ACC112 (cell line): ENCODE data around the gene MRPS23.

Experiments
- H2AFZ ChIP-seq: fragments of 200-600 bp; sonication (generic); one replicate; pipeline ENCODE4 v1.6.0; 2017; ENCODE audit warnings: antibody characterized with exemption, low read length; ENCODE audit not compliant: unreplicated experiment
- H3K27ac ChIP-seq: fragments of 200-600 bp; sonication (generic); 2 replicates; pipeline ENCODE4 v1.5.1; 2014; ENCODE audit warnings: low read depth, mild to moderate bottlenecking, antibody characterized with exemption, low read length, moderate library complexity
- H3K27me3 ChIP-seq: fragments of 200-600 bp; sonication (generic); 2 replicates; pipeline ENCODE4 v1.6.1; 2014; ENCODE audit warnings: mild to moderate bottlenecking, antibody characterized with exemption, low read length, moderate library complexity, mixed read lengths; ENCODE audit not compliant: insufficient read depth
- H3K36me3 ChIP-seq: fragments of 200-600 bp; sonication (generic); 2 replicates; pipeline ENCODE4 v1.6.1; 2016; ENCODE audit warnings: mild to moderate bottlenecking, antibody characterized with exemption, low read length, moderate library complexity, mixed read lengths; ENCODE audit not compliant: insufficient read depth
- H3K4me1 ChIP-seq: fragments of 200-600 bp; sonication (generic); one replicate; pipeline ENCODE4 v1.6.1; 2016; ENCODE audit warnings: low read length, mixed read lengths; ENCODE audit not compliant: insufficient read depth, unreplicated experiment, control insufficient read depth
- H3K4me3 ChIP-seq: fragments of 200-600 bp; sonication (generic); 2 replicates; pipeline ENCODE4 v1.5.1; 2014; ENCODE audit warnings: mild to moderate bottlenecking, low read depth, low read length
- H3K79me2 ChIP-seq: fragments of 200-600 bp; sonication (generic); one replicate; pipeline ENCODE4 v1.6.0; 2016; ENCODE audit warnings: low read length; ENCODE audit not compliant: control insufficient read depth, unreplicated experiment, insufficient read depth

The MRPS23 gene

GRCh38 chr17:57879437-57880085 lies 29.7 kb upstream of the MRPS23 start:
- Histone ChIP-seq H3K4me1 (peaks cover 53% of the 10 kb centered on the region), H3K27me3 (no peaks in the 10 kb centered on the region), H3K79me2 (no peaks in the 10 kb centered on the region), H3K27ac (peak overlapping the region; percentile 75), H3K36me3 (peaks cover 7% of the 10 kb centered on the region; the same call in 1 of the 2 replicates), H3K4me3 (no peak overlapping the region), H2AFZ (no peak overlapping the region)

- H3K79me2 ChIP-seq: no peaks in the 10 kb centered on the region
- peaks cover 69% of the 10 kb centered on the region for H3K4me1 ChIP-seq
- peak overlapping the region; percentile 75 for H3K27ac ChIP-seq
- H3K27me3 ChIP-seq: no peaks in the 10 kb centered on the region
- no peak overlapping the region for H2AFZ ChIP-seq
- H3K36me3 ChIP-seq: peaks cover 7% of the 10 kb centered on the region; the same call in 1 of the 2 replicates
- H3K4me3 ChIP-seq: no peak overlapping the region
Measured at GRCh38 chr17:57877803-57878377, 28.0 kb upstream of the MRPS23 start.

DNA sequence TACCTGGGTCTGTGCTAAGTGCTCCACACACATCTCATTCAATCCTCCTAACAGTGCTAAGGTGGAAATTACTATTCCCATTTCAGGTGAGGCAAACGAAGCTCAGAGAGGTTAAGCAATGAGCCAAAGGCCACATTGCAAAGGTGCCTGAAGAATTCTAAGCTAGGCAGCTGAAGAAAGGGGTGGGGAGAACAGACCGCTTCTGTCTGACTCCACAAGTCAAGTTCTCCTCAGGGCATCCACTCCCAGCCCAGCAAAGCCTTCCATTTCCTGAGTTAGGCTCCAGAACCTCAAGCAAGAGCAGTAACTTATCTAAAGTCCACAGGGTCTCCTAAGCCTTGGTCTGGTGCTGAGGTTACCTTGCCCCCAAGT lies 27.0 kb upstream of the MRPS23 start:
- Histone ChIP-seq H3K4me1 (peaks cover 70% of the 10 kb centered on the region), H2AFZ (no peak overlapping the region), H3K79me2 (no peaks in the 10 kb centered on the region), H3K27ac (no peak overlapping the region), H3K27me3 (no peaks in the 10 kb centered on the region), H3K36me3 (peaks cover 3% of the 10 kb centered on the region; the same call in 1 of the 2 replicates), H3K4me3 (no peak overlapping the region)

GRCh38 chr17:57876023-57876865 lies 26.4 kb upstream of the MRPS23 start:
- Histone ChIP-seq H3K27me3 (no peaks in the 10 kb centered on the region), H3K36me3 (peaks cover 3% of the 10 kb centered on the region; the same call in 1 of the 2 replicates), H3K4me3 (no peak overlapping the region), H3K27ac (peak overlapping the region; percentile 63), H3K79me2 (no peaks in the 10 kb centered on the region), H2AFZ (no peak overlapping the region), H3K4me1 (peaks cover 70% of the 10 kb centered on the region)

DNA sequence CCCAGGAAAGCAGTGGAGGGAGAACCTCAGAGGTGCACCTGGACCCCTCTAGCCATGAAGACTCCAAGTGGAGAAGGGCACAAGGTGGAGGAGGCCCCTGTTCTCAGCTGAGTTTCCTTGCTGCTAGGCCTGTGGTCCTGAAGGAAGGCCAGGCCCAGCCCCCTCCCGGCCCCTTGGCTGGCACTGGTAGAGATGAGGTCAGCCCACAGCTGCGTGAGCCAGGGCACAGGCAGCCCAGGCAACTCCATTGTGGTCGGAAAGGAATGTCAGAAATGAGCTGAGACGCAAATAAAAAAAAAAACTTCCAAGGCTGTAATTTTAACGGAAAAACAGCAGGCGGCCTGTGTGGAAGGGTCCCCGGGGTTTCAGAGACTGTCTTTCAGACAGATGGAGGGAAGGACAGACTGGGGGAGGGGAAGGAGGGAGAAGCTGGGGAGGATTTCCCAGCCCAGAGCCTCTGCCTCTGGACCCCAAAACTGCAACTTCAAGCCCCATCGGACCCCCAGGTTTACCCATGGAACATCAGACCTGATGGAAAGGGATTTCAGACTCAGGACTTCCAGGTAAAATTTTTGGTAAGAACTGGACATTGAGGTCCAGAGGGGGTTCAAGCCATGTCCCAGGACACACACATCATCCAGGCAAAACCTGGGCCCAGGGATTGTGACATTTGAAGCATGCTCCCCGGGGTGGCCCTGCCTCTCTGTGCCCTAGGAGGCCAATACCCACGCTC lies 25.6 kb upstream of the MRPS23 start:
- no peaks in the 10 kb centered on the region for H3K27me3 ChIP-seq
- H3K4me3 ChIP-seq: peak overlapping the region; percentile 55
- no peak overlapping the region for H2AFZ ChIP-seq
- H3K79me2 ChIP-seq: no peaks in the 10 kb centered on the region
- peak overlapping the region; percentile 90 for H3K27ac ChIP-seq
- peaks cover 3% of the 10 kb centered on the region; the same call in 1 of the 2 replicates for H3K36me3 ChIP-seq
- peaks cover 65% of the 10 kb centered on the region for H3K4me1 ChIP-seq

GRCh38 chr17:57874434-57875289 lies 24.8 kb upstream of the MRPS23 start:
- Histone ChIP-seq H3K79me2 (no peaks in the 10 kb centered on the region), H3K4me1 (peaks cover 64% of the 10 kb centered on the region), H3K27me3 (no peaks in the 10 kb centered on the region), H3K4me3 (peak overlapping the region; percentile 55), H3K36me3 (peaks cover 3% of the 10 kb centered on the region; the same call in 1 of the 2 replicates), H2AFZ (no peak overlapping the region), H3K27ac (peak overlapping the region; percentile 90)

DNA sequence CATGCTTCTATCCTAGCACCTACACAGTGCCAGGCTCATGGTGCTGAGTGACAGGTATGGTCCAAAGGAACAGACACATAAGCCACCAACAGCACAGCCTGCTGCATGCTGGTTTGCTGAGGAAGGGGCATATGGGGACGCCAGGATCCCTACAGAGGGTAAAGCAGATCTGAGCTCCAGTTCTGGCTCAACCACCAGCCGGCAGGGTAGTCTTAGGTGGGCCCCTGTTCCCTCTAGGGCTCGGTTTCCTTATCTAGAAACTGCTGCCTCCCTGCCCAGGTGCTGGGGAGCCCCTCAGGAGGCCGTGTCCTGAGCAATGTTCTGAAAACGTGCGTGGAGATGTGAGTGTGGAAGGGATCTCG lies 24.2 kb upstream of the MRPS23 start:
- H3K27me3 ChIP-seq: no peaks in the 10 kb centered on the region
- peak overlapping the region; percentile 90 for H3K27ac ChIP-seq
- H3K4me1 ChIP-seq: peaks cover 59% of the 10 kb centered on the region
- H3K36me3 ChIP-seq: peaks cover 3% of the 10 kb centered on the region; the same call in 1 of the 2 replicates
- H3K4me3 ChIP-seq: peak overlapping the region; percentile 55
- no peak overlapping the region for H2AFZ ChIP-seq
- H3K79me2 ChIP-seq: no peaks in the 10 kb centered on the region

- 0 out of 2 replicates have a peak overlapping the region, but pooled peaks have one; percentile 55 for H3K4me3 ChIP-seq
- no peaks in the 10 kb centered on the region for H3K79me2 ChIP-seq
- H3K36me3 ChIP-seq: peaks cover 3% of the 10 kb centered on the region; the same call in 1 of the 2 replicates
- H3K27me3 ChIP-seq: no peaks in the 10 kb centered on the region
- peaks cover 60% of the 10 kb centered on the region for H3K4me1 ChIP-seq
- peak overlapping the region; percentile 90 for H3K27ac ChIP-seq
- no peak overlapping the region for H2AFZ ChIP-seq
Measured at GRCh38 chr17:57873261-57874057, 23.6 kb upstream of the MRPS23 start.

DNA sequence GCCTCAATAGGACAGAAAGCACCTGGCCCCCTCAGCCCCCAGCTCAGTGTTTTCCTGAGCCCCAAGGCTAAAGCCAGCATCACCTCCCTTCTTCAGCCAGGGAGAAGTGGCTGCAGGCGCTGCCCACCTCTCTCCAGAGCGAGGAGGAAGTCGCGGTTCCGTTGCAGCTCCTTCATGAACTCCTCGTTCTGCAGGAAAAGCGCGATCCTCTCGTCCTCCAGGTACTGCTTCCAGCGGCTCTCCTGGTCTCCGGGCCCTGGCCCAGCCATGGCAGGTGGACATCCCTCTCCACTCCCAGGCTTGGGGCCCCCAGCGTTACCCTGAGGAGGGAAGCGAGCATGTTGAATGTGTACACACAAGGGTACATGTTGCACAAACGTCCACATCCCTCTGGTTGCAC lies 22.7 kb upstream of the MRPS23 start:
- no peaks in the 10 kb centered on the region for H3K36me3 ChIP-seq
- H2AFZ ChIP-seq: no peak overlapping the region
- peaks cover 62% of the 10 kb centered on the region for H3K4me1 ChIP-seq
- no peak overlapping the region for H3K4me3 ChIP-seq
- H3K27me3 ChIP-seq: no peaks in the 10 kb centered on the region
- no peak overlapping the region for H3K27ac ChIP-seq
- H3K79me2 ChIP-seq: no peaks in the 10 kb centered on the region
